ENCODE results near the gene CACHD1.

CACHD1 gene

DNA sequence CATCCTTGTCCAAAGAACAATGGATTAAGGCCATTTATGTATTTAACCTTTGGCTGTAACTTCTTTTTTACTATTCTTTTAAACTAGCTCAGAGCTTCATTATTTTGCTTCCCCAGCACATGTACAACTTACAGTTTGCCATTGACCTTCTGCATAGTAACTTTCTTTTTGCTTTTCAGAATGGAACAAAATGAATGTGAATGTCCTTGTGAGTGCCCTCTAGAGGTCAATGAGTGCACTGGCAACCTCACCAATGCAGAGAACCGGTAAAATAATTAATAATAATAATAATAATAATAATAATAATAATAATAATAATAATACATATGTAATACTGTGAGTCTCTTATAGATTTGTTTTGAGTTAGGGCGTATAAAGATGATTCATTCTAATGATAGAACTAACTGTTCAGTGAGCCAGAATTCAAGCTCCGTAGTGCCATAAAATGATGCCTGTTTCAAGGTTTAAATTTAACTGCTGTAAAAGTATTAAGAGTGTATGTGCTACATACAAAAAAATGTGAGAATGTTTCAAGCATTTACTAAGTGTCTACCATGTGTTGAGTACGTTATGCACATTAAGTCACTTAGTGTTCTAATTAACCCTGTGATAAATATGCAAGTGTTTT lies 205.9 kb downstream of the CACHD1 start:
- H2BK15ac ChIP-seq (ENCODE audit: low read depth, poor library complexity, severe bottlenecking), result no peak overlapping the region
- H3K4ac ChIP-seq (ENCODE audit: low read depth in 1 of 2, low read length in 2 of 2), result no peak overlapping the region
- no peak overlapping the region for H2BK12ac ChIP-seq (ENCODE audit: low read length in 2 of 2)
- no peaks in the 10 kb centered on the region for H3K79me1 ChIP-seq (replicated peaks; ENCODE audit: low read length, poor library complexity, severe bottlenecking)
- no peak overlapping the region for H3K27ac ChIP-seq (ENCODE audit: low read length, poor library complexity, severe bottlenecking)
- no peaks in the 10 kb centered on the region for H3K4me1 ChIP-seq (ENCODE audit: control insufficient read depth, insufficient read depth, low read depth, low read length)
- H2BK120ac ChIP-seq (ENCODE audit: low read depth, low read length), result no peak overlapping the region
- no peak overlapping the region for H4K8ac ChIP-seq (ENCODE audit: low read length)
- H4K91ac ChIP-seq (ENCODE audit: low read length), result no peak overlapping the region
- H3K4me2 ChIP-seq (ENCODE audit: low read length, poor library complexity, severe bottlenecking), result no peak overlapping the region
- no peak overlapping the region for H3K23ac ChIP-seq (ENCODE audit: low read length in 2 of 2)
- peak; percentile 35 for DNase-seq
- no peak overlapping the region for H3K14ac ChIP-seq (ENCODE audit: low read length in 2 of 2)
- H2AFZ ChIP-seq (ENCODE audit: low read depth, low read length), result no peak overlapping the region
- H2BK5ac ChIP-seq (ENCODE audit: low read depth, low read length, poor library complexity, severe bottlenecking), result no peak overlapping the region
- H3K9me3 ChIP-seq (ENCODE audit: control insufficient read depth, low read length), result no peaks in the 10 kb centered on the region
- no peak overlapping the region for H3K18ac ChIP-seq (ENCODE audit: low read depth in 1 of 2, low read length in 2 of 2)
- H3K4me3 ChIP-seq (ENCODE audit: insufficient read depth in 1 of 2, low read depth in 1 of 2, low read length in 2 of 2), result no peak overlapping the region
- no peaks in the 10 kb centered on the region for H3K27me3 ChIP-seq (ENCODE audit: control insufficient read depth in 1 of 2, insufficient read depth in 1 of 2, low read length in 2 of 2)
- no peak overlapping the region for H3K9ac ChIP-seq (ENCODE audit: low read length)
- H3K36me3 ChIP-seq (ENCODE audit: control insufficient read depth in 1 of 2, insufficient read depth in 2 of 2, low read depth in 1 of 2, low read length in 2 of 2), result peaks cover 11 to 33% of the 10 kb centered on the region in 2 experiments
- 97% methylated on average over 2 of the region's 4 CpGs for WGBS
- no peak overlapping the region for H2AK5ac ChIP-seq (ENCODE audit: low read length, severe bottlenecking)

DNA sequence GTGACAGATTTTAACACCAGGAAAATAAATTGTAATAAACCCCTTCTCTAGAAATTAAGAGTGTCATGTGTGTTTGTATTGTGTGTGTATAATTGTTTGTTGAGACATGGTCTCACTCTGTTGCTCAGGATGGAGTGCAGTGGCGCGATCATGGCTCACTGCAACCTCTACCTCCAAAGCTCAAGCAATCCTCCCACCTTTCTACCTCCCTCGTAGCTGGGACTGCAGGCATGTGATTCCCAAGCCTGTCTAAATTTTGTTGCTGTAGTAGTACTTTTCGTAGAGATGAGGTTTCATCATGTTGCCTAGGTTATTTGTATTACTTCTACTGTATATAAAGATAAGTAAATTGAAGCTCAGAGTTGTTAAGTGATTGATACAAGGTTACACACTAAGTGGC lies 206.5 kb downstream of the CACHD1 start:
- Histone ChIP-seq H2AK5ac (ENCODE audit: low read length, severe bottlenecking) (no peak overlapping the region), H2BK120ac (ENCODE audit: low read depth, low read length) (no peak overlapping the region), H4K91ac (ENCODE audit: low read length) (no peak overlapping the region), H3K9ac (ENCODE audit: low read length) (no peak overlapping the region), H3K27me3 (ENCODE audit: control insufficient read depth in 1 of 2, insufficient read depth in 1 of 2, low read length in 2 of 2) (no peaks in the 10 kb centered on the region), H2BK12ac (ENCODE audit: low read length in 2 of 2) (no peak overlapping the region), H3K14ac (ENCODE audit: low read length in 2 of 2) (no peak overlapping the region), H3K4me1 (ENCODE audit: control insufficient read depth, insufficient read depth, low read depth, low read length) (no peaks in the 10 kb centered on the region), H3K23ac (ENCODE audit: low read length in 2 of 2) (no peak overlapping the region), H3K79me1 (replicated peaks; ENCODE audit: low read length, poor library complexity, severe bottlenecking) (no peaks in the 10 kb centered on the region), H2BK5ac (ENCODE audit: low read depth, low read length, poor library complexity, severe bottlenecking) (no peak overlapping the region), H3K9me3 (ENCODE audit: control insufficient read depth, low read length) (no peaks in the 10 kb centered on the region), H3K4ac (ENCODE audit: low read depth in 1 of 2, low read length in 2 of 2) (no peak overlapping the region), H3K18ac (ENCODE audit: low read depth in 1 of 2, low read length in 2 of 2) (no peak overlapping the region), H4K8ac (ENCODE audit: low read length) (no peak overlapping the region), H2AFZ (ENCODE audit: low read depth, low read length) (no peak overlapping the region), H3K4me3 (ENCODE audit: insufficient read depth in 1 of 2, low read depth in 1 of 2, low read length in 2 of 2) (no peak overlapping the region), H3K4me2 (ENCODE audit: low read length, poor library complexity, severe bottlenecking) (no peak overlapping the region), H2BK15ac (ENCODE audit: low read depth, poor library complexity, severe bottlenecking) (no peak overlapping the region), H3K36me3 (ENCODE audit: control insufficient read depth in 1 of 2, insufficient read depth in 2 of 2, low read depth in 1 of 2, low read length in 2 of 2) (peaks cover 11 to 33% of the 10 kb centered on the region in 2 experiments), H3K27ac (ENCODE audit: low read length, poor library complexity, severe bottlenecking) (no peak overlapping the region)
- WGBS, result no CpG with 5 or more reads among the region's 4 CpGs
- no peak for DNase-seq

- Histone ChIP-seq H2BK15ac (ENCODE audit: low read depth, poor library complexity, severe bottlenecking) (no peak overlapping the region), H2BK5ac (ENCODE audit: low read depth, low read length, poor library complexity, severe bottlenecking) (no peak overlapping the region), H3K27me3 (ENCODE audit: control insufficient read depth in 1 of 2, insufficient read depth in 1 of 2, low read length in 2 of 2) (no peaks in the 10 kb centered on the region), H3K79me1 (replicated peaks; ENCODE audit: low read length, poor library complexity, severe bottlenecking) (no peaks in the 10 kb centered on the region), H3K36me3 (ENCODE audit: control insufficient read depth in 1 of 2, insufficient read depth in 2 of 2, low read depth in 1 of 2, low read length in 2 of 2) (peaks cover 15 to 44% of the 10 kb centered on the region in 2 experiments), H3K4me3 (ENCODE audit: insufficient read depth in 1 of 2, low read depth in 1 of 2, low read length in 2 of 2) (no peak overlapping the region), H2BK12ac (ENCODE audit: low read length in 2 of 2) (no peak overlapping the region), H3K4me1 (ENCODE audit: control insufficient read depth, insufficient read depth, low read depth, low read length) (no peaks in the 10 kb centered on the region), H3K4ac (ENCODE audit: low read depth in 1 of 2, low read length in 2 of 2) (no peak overlapping the region), H3K9me3 (ENCODE audit: control insufficient read depth, low read length) (no peaks in the 10 kb centered on the region), H2BK120ac (ENCODE audit: low read depth, low read length) (no peak overlapping the region), H3K9ac (ENCODE audit: low read length) (no peak overlapping the region), H3K18ac (ENCODE audit: low read depth in 1 of 2, low read length in 2 of 2) (no peak overlapping the region), H3K14ac (ENCODE audit: low read length in 2 of 2) (no peak overlapping the region), H2AFZ (ENCODE audit: low read depth, low read length) (no peak overlapping the region), H3K23ac (ENCODE audit: low read length in 2 of 2) (no peak overlapping the region), H3K27ac (ENCODE audit: low read length, poor library complexity, severe bottlenecking) (no peak overlapping the region), H3K4me2 (ENCODE audit: low read length, poor library complexity, severe bottlenecking) (no peak overlapping the region), H4K8ac (ENCODE audit: low read length) (no peak overlapping the region), H4K91ac (ENCODE audit: low read length) (no peak overlapping the region), H2AK5ac (ENCODE audit: low read length, severe bottlenecking) (no peak overlapping the region)
- 100% methylated on average over 1 of the region's 1 CpG for WGBS
- no peak for DNase-seq
These were observed 207.6 kb downstream of the CACHD1 start for GRCh38 chr1:64677532-64677931.

DNA sequence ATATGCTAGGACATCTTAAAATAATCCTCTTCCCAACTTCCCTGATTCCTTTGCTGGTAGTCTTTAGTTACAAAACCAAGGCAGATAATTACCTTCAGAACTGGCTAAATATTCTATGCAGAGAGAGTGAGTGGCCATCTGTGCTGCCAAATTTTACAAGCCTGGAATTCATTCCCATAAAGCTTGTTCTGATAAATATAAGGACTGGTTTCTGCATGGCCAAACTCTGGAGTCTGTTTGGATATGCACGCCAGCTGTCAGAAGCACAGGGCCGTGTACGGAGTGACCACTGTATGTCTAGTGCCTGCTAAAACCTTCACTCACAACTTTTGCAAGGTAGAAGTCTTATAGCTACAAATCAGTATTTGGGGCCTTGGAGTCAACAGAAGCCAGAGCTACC lies 208.4 kb downstream of the CACHD1 start:
- no peak overlapping the region for H4K8ac ChIP-seq (ENCODE audit: low read length)
- no peak overlapping the region for H3K14ac ChIP-seq (ENCODE audit: low read length in 2 of 2)
- H3K4me2 ChIP-seq (ENCODE audit: low read length, poor library complexity, severe bottlenecking), result no peak overlapping the region
- H3K79me1 ChIP-seq (replicated peaks; ENCODE audit: low read length, poor library complexity, severe bottlenecking), result no peaks in the 10 kb centered on the region
- DNase-seq, result no peak
- no peaks in the 10 kb centered on the region for H3K4me1 ChIP-seq (ENCODE audit: control insufficient read depth, insufficient read depth, low read depth, low read length)
- H3K36me3 ChIP-seq (ENCODE audit: control insufficient read depth in 1 of 2, insufficient read depth in 2 of 2, low read depth in 1 of 2, low read length in 2 of 2), result peaks cover 13 to 42% of the 10 kb centered on the region in 2 experiments
- H3K18ac ChIP-seq (ENCODE audit: low read depth in 1 of 2, low read length in 2 of 2), result no peak overlapping the region
- no peak overlapping the region for H3K4me3 ChIP-seq (ENCODE audit: insufficient read depth in 1 of 2, low read depth in 1 of 2, low read length in 2 of 2)
- no peak overlapping the region for H3K9ac ChIP-seq (ENCODE audit: low read length)
- H3K27ac ChIP-seq (ENCODE audit: low read length, poor library complexity, severe bottlenecking), result no peak overlapping the region
- no peak overlapping the region for H4K91ac ChIP-seq (ENCODE audit: low read length)
- no peak overlapping the region for H3K4ac ChIP-seq (ENCODE audit: low read depth in 1 of 2, low read length in 2 of 2)
- H2BK5ac ChIP-seq (ENCODE audit: low read depth, low read length, poor library complexity, severe bottlenecking), result no peak overlapping the region
- no peak overlapping the region for H2AK5ac ChIP-seq (ENCODE audit: low read length, severe bottlenecking)
- no peaks in the 10 kb centered on the region for H3K27me3 ChIP-seq (ENCODE audit: control insufficient read depth in 1 of 2, insufficient read depth in 1 of 2, low read length in 2 of 2)
- no peaks in the 10 kb centered on the region for H3K9me3 ChIP-seq (ENCODE audit: control insufficient read depth, low read length)
- H2BK15ac ChIP-seq (ENCODE audit: low read depth, poor library complexity, severe bottlenecking), result no peak overlapping the region
- no peak overlapping the region for H2AFZ ChIP-seq (ENCODE audit: low read depth, low read length)
- no peak overlapping the region for H2BK12ac ChIP-seq (ENCODE audit: low read length in 2 of 2)
- H2BK120ac ChIP-seq (ENCODE audit: low read depth, low read length), result no peak overlapping the region
- no peak overlapping the region for H3K23ac ChIP-seq (ENCODE audit: low read length in 2 of 2)
- WGBS, result 88% methylated on average over 3 of the region's 3 CpGs
